Tibial nerve (tissue), 4 donors: ENCODE data around the gene SOX5.

Experiments used
- EP300 ChIP-seq, 2 donors: sonication (generic); formaldehyde crosslinking; IDR thresholded peaks; one replicate each; pipeline ENCODE4 v1.6.1; 2017; ENCODE audit warnings: antibody characterized with exemption in 2 of 2, mild to moderate bottlenecking in 1 of 2
- TF ChIP-seq, protein P1 (sequence below), 5 experiments: fragments of 200-600 bp in 3 of 5; fragments of 450-650 bp in 2 of 5; sonication (generic) in 3 of 5; IDR thresholded peaks; one replicate each; pipeline ENCODE4 v1.5.1; 2016 to 2019; ENCODE audit warnings: antibody characterized with exemption in 5 of 5, mild to moderate bottlenecking in 3 of 5, moderate library complexity in 2 of 5

DNA sequence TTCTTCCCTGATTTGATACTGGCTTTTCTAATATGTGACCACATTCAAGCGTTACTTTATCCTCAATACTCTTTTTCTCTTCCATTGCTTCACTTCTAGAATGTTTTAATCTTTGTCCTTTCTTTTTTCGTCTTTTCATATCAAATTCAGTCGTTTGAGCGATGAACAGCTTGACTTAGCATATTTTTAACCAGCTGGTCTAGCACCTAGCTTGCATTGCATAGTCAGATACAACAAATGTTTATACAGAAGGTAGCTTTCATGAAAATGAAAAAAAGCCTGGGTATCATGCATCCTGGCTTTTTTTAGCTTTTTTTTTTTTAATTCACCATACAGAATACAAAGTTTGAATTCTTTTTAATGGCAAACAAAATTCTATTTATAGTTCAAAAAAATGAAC, 1.2 kb downstream of the SOX5 start:
- TF ChIP-seq, protein P1, sequence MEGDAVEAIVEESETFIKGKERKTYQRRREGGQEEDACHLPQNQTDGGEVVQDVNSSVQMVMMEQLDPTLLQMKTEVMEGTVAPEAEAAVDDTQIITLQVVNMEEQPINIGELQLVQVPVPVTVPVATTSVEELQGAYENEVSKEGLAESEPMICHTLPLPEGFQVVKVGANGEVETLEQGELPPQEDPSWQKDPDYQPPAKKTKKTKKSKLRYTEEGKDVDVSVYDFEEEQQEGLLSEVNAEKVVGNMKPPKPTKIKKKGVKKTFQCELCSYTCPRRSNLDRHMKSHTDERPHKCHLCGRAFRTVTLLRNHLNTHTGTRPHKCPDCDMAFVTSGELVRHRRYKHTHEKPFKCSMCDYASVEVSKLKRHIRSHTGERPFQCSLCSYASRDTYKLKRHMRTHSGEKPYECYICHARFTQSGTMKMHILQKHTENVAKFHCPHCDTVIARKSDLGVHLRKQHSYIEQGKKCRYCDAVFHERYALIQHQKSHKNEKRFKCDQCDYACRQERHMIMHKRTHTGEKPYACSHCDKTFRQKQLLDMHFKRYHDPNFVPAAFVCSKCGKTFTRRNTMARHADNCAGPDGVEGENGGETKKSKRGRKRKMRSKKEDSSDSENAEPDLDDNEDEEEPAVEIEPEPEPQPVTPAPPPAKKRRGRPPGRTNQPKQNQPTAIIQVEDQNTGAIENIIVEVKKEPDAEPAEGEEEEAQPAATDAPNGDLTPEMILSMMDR (IDR thresholded peaks at IDR 0.05) = no peak
- TF ChIP-seq EP300 (IDR thresholded peaks at IDR 0.05) = no peak
